ENCODE data around the gene ANKDD1B.

DNA sequence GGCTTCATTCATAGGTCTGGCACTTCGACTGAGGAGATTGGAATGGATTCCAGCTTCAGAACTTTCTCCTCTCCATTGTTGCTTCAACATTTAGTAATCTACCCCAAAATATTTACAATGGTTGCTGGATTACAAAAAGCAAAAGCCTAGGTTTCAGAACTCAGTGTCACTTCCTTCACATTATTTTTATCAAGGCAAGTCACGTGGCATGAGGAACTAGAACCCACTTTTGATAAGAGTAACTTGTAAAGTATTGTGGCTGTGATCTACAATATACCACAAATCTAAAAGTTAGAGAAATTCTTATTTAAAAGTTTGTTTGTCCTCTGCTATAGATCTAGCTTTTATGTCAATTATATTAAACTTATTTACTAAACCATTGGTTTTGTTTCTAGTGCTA lies 39.7 kb upstream of the ANKDD1B start:
- TF ChIP-seq EP300 (IDR thresholded peaks at IDR 0.05) (no peak), CTCF (IDR thresholded peaks at IDR 0.05) (no peak)

All from esophagus muscularis mucosa (tissue), 3 donors.